ENCODE measurements around the gene GPR141. TPM values are rescaled to one million over a fixed set of nuclear protein-coding genes. Genes with fewer than 3 reads are reported as not detected.

GPR141 gene
- total and polyA plus RNA-seq, 8 donors = 0.32 to 1.6 (median 0.78) TPM; not detected in 4

DNA sequence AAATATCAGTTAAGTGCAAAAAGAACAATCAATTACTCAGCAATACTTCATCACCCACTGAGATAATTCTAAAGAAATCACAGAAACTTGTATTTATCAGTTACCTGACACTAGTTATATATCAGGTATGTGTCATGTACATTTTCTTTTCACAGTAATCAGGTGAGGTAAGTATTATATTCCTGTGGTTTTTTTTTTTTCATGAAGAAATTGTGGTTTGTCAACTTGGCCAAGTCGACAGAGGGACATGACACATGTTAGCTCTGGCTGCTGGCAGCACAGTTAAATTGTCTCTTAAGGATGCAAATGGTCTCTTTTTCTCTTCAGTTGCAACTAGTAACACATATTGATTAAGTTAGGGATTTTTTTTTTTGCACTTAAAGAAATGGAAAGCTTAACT lies 13.7 kb upstream of the GPR141 start:
- Histone ChIP-seq H3K4me3 (no peak overlapping the region), H3K9me3 (no peaks in the 10 kb centered on the region), H3K36me3 (no peaks in the 10 kb centered on the region), H3K4me1 (no peaks in the 10 kb centered on the region), H3K27me3 (no peaks in the 10 kb centered on the region), H3K27ac (no peak overlapping the region)
- TF ChIP-seq, protein P1, sequence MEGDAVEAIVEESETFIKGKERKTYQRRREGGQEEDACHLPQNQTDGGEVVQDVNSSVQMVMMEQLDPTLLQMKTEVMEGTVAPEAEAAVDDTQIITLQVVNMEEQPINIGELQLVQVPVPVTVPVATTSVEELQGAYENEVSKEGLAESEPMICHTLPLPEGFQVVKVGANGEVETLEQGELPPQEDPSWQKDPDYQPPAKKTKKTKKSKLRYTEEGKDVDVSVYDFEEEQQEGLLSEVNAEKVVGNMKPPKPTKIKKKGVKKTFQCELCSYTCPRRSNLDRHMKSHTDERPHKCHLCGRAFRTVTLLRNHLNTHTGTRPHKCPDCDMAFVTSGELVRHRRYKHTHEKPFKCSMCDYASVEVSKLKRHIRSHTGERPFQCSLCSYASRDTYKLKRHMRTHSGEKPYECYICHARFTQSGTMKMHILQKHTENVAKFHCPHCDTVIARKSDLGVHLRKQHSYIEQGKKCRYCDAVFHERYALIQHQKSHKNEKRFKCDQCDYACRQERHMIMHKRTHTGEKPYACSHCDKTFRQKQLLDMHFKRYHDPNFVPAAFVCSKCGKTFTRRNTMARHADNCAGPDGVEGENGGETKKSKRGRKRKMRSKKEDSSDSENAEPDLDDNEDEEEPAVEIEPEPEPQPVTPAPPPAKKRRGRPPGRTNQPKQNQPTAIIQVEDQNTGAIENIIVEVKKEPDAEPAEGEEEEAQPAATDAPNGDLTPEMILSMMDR (IDR thresholded peaks at IDR 0.05) = no peak
- DNase-seq = no peak
- ATAC-seq = no peak
- WGBS, 2 donors = 16 to 21% methylated on average over 1 of the region's 1 CpG
- no peak for FAIRE-seq
- intact Hi-C loops (cut with DNase I) = no loop called here

DNA sequence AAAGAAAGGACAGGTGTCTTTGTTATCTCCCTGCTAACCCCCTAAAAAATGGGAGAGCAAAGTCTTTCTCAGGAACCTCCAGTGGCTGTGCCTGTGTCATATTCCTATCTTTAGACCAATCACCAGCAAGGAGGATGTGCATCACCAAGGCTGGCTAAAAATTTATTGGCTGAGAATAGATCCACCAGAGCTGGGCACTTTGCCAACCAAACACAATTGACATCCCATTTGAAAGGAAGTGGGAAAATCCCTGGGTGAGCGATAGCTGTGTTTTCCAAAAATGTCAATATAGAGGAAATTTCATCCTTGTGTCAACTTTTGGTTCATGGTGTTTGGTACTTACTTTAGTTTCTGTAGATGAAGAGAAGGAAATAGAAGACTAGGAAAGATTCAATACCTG lies 13.1 kb upstream of the GPR141 start:
- FAIRE-seq (no peak), ATAC-seq (no peak), DNase-seq (no peak)
- 52 to 56% methylated on average over 1 of the region's 1 CpG for WGBS, 2 donors
- TF ChIP-seq, protein P1 (IDR thresholded peaks at IDR 0.05) = no peak
- H3K4me3 ChIP-seq = no peak overlapping the region
- no peaks in the 10 kb centered on the region for H3K27me3 ChIP-seq
- intact Hi-C loops (cut with DNase I) = no loop called here
- H3K9me3 ChIP-seq = no peaks in the 10 kb centered on the region
- no peak overlapping the region for H3K27ac ChIP-seq
- H3K36me3 ChIP-seq = no peaks in the 10 kb centered on the region
- no peaks in the 10 kb centered on the region for H3K4me1 ChIP-seq

DNA sequence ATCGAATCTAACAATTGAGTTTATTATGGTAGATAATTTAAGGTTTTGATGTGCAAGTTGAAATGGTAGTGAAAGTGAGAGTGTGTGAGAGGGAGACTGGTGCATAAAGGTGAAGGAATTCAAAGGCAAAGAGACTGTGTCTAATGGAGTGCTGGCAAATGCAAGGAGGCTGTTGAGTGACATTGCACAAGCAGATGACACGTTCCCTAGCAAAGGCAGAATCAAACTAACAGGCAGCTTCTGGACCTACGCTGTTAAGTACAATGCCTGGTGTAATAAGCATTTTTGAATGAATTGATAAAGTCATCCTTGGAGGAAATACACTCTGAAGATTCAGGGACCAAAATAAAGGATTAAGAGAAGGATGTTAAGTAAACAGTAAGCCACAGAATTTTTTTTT lies 11.7 kb upstream of the GPR141 start:
- no peak for ATAC-seq
- no peak overlapping the region for H3K27ac ChIP-seq
- no peak for FAIRE-seq
- no peak for DNase-seq
- no peaks in the 10 kb centered on the region for H3K4me1 ChIP-seq
- intact Hi-C loops (cut with DNase I) = no loop called here
- no peaks in the 10 kb centered on the region for H3K36me3 ChIP-seq
- H3K4me3 ChIP-seq = no peak overlapping the region
- no peaks in the 10 kb centered on the region for H3K27me3 ChIP-seq
- H3K9me3 ChIP-seq = no peaks in the 10 kb centered on the region
- 60 to 72% methylated on average over 3 of the region's 3 CpGs for WGBS, 2 donors
- TF ChIP-seq, protein P1 (IDR thresholded peaks at IDR 0.05) = no peak

DNA sequence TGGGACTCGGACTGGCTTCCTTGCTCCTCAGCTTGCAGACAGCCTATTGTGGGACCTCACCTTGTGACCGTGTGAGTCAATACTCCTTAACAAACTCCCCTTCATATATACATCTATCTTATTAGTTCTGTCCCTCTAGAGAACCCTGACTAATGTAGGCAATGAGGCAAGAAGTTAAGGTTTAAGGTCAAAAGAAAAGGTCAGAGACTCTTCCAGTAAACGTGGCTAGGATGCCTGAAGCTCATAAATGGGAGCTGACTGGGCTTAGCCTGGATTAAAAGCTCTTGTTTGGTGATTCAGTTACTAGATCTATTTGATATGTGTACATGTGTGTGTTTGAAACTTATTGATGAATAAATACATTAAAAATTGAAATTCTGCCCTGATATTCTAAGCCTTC lies 10.6 kb upstream of the GPR141 start:
- Histone ChIP-seq H3K27me3 (no peaks in the 10 kb centered on the region), H3K4me3 (no peak overlapping the region), H3K9me3 (no peaks in the 10 kb centered on the region), H3K27ac (no peak overlapping the region), H3K4me1 (no peaks in the 10 kb centered on the region), H3K36me3 (no peaks in the 10 kb centered on the region)
- intact Hi-C loops (cut with DNase I) = no loop called here
- DNase-seq = no peak
- ATAC-seq = no peak
- TF ChIP-seq, protein P1 (IDR thresholded peaks at IDR 0.05) = no peak
- FAIRE-seq = no peak
- 55 to 57% methylated on average over 3 of the region's 3 CpGs for WGBS, 2 donors

DNA sequence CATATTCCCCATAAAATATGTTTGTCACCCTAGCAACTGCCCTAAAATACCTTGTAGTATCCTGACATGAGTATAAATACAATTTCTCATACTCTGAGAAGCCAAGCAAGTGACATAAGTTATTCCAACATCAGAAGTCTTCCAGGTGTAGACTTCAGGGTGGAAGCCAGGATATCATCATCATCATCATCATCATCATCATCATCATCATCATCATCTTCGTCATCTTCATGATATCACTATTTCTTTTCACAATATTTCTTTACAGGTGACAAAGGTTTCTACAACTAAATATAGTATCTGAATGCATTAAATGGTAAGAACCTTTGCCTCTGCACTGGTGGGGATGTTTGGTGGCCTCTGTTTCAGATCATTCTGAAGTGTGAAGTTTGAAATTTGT lies 10.0 kb upstream of the GPR141 start:
- no peak for FAIRE-seq
- Histone ChIP-seq H3K4me3 (no peak overlapping the region), H3K36me3 (no peaks in the 10 kb centered on the region), H3K27me3 (no peaks in the 10 kb centered on the region), H3K9me3 (no peaks in the 10 kb centered on the region), H3K27ac (no peak overlapping the region), H3K4me1 (no peaks in the 10 kb centered on the region)
- WGBS, 2 donors = 35 to 50% methylated on average over 1 of the region's 1 CpG
- DNase-seq = no peak
- ATAC-seq = no peak
- intact Hi-C loops (cut with DNase I) = no loop called here
- TF ChIP-seq, protein P1 (IDR thresholded peaks at IDR 0.05) = no peak
